Neuron (in vitro differentiated cells): ENCODE data around the gene CDC40.

Experiments used
- H2AFZ ChIP-seq: one replicate; pipeline ENCODE4 v1.6.1; 2013; ENCODE audit warnings: low read depth, mild to moderate bottlenecking, inconsistent platforms, low read length, moderate library complexity
- H3K27me3 ChIP-seq: one replicate; pipeline ENCODE4 v1.6.1; 2013; ENCODE audit warnings: low read length; ENCODE audit not compliant: insufficient read depth
- H3K36me3 ChIP-seq: one replicate; pipeline ENCODE4 v1.6.1; 2013; ENCODE audit warnings: low read length; ENCODE audit not compliant: insufficient read depth
- H3K4me1 ChIP-seq: one replicate; pipeline ENCODE4 v1.6.1; 2013; ENCODE audit warnings: low read length; ENCODE audit not compliant: insufficient read depth
- H3K4me3 ChIP-seq: 2 replicates; pipeline ENCODE4 v1.5.1; 2013; ENCODE audit warnings: mild to moderate bottlenecking, low read length, moderate library complexity
- H3K9me3 ChIP-seq: one replicate; pipeline ENCODE4 v1.6.1; 2013; ENCODE audit warnings: low read length

Gene CDC40

DNA sequence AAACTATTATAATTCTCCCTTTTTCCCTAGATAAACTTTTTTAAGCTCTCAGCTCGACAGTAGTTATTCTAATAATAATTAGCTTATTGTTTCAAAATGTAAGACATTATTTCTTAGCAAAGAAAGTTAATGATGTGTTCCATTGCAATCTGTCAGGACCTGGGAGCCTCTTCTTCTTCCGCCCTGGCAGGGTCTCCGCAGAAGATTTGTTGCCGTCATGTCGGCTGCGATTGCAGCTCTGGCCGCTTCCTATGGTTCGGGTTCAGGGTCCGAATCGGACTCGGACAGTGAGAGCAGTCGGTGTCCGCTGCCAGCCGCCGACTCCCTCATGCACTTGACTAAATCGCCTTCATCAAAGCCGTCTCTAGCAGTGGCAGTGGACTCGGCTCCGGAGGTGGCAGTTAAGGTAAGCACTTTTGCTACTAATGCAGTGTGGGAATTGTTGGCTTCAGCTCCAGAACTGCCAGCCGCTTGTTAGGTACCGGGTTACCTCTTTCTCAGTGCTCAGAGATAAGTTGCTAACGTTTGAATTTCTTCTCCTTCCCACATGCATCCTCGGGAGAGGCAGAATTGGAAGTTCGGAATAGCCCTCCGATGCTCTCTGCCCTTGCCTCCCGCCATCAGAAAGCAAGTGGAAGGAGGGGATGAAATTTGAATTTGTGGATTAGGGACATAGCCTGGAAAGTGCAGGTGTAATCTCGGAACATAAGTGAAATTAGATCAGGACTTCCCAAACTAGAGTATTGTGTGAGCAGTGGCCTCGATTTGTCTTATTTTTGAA lies at the start of gene CDC40:
CDC40 (plus strand) TSS at position 200 of the 781 bp plus-strand sequence; CDS start at position 218, 18 bp downstream.
- Histone ChIP-seq H3K36me3 (no peaks in the 10 kb centered on the region), H3K9me3 (no peaks in the 10 kb centered on the region), H2AFZ (peak within 1 kb of the TSS; percentile 90), H3K4me3 (peak within 1 kb of the TSS; percentile 94), H3K27me3 (no peaks in the 10 kb centered on the region), H3K4me1 (peaks cover 37% of the 10 kb centered on the region)

DNA sequence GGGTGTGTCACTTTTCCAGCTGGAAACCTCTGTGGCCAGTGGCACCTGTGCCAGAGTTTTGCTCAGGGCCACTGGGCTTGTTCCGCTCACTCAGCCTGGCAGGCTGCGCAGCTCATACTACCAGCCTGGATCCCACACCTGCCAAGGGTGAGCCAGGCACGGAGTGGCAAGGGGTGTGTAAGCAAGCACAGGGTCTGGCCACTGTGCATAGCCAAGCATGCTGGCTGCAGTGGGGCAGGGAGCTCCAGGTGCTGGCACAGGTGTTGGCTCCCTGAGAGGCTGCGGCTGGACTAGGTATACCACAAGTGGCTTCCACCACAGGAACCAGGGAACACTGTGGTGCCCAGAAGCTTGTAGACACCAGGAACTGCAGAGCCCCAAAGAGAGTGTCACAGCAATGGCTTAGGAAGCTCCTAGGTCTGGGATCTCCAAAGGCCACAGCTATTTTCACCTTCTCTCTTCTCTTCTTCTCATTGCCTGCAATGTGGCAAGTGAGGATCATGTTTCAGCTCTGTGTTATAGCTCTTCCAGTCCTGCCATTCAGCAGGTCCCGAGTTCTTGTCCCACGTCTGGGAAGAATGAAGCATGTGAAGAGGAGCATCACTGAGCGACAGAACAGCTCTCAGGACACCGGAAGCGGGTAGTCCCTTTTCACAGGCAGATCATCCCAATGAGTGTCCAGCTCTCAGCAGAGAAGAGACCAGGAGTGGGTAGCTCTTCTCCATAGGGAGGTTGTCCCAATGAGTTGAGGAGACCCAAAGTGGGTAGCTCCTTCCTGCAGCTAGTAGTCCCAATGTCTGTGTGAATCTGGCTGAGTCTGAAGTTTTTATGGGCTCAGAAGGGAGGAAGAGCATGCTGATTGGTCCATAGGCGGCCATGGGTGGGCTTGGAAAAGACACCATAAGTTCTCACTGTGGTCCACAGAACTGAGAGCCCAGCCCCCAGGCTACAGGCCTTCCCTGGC lies 42.0 kb upstream of the CDC40 start:
- H2AFZ ChIP-seq = no peak overlapping the region
- peaks cover 24% of the 10 kb centered on the region for H3K9me3 ChIP-seq
- H3K27me3 ChIP-seq = no peaks in the 10 kb centered on the region
- no peaks in the 10 kb centered on the region for H3K4me1 ChIP-seq
- H3K4me3 ChIP-seq = no peak overlapping the region
- H3K36me3 ChIP-seq = peaks cover 8% of the 10 kb centered on the region

DNA sequence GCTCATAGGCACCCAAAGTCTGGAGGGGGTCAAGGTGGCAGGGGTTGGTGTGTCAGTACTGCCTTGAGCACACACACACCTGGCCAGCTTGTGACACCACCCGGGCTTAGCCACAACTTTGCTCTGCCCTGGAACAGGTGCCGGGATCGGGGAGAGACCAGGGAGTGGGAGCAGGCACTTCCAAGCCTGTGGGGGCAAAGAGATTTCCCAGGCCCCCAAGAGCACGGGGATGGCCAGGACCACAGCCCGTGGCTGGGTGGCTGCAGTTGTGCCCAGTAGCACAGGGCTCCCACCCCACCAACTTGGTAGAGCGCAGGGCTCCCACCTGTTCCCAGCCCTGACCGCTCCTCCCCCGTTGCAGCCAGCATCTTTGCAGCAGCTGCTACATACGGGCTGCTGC lies 41.2 kb upstream of the CDC40 start:
- H3K4me1 ChIP-seq = no peaks in the 10 kb centered on the region
- H3K27me3 ChIP-seq = no peaks in the 10 kb centered on the region
- peaks cover 24% of the 10 kb centered on the region for H3K9me3 ChIP-seq
- no peak overlapping the region for H2AFZ ChIP-seq
- H3K36me3 ChIP-seq = peaks cover 8% of the 10 kb centered on the region
- no peak overlapping the region for H3K4me3 ChIP-seq

DNA sequence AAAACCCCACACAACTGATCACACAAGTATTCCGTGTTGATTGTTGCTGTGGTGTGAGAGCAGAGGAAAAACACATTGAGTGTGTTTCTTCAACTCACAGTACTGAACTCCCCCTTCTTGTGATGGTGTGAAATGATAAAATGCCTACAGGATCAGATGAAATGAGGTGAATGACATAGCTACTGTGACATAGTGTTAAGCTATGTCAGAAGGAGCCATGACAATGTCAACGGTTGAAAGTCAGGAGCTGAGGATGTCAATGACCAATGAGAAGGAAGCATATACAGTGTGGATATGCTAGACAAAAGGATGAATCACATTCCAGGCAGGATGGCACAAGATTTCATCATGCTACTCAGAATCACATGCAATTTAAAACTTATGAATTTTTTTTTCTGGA lies 39.6 kb upstream of the CDC40 start:
- peaks cover 24% of the 10 kb centered on the region for H3K9me3 ChIP-seq
- no peaks in the 10 kb centered on the region for H3K27me3 ChIP-seq

DNA sequence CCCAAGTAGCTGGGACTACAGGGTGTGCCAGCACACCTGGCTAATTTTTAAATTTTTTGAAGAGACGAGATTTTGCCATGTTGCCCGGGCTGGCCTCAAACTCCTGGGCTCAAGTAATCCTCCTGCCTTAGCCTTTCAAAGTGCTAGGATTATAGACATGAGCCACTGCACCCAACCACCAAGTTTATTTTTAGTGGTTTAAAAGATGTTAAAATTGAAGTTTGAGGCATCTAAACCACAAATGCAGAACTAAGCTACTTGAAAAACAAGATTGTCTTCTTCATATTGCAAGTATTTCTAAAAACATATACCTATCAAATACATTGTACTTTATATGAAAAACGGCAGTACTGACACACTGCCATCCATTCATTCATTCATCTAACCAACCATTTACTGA lies 32.4 kb upstream of the CDC40 start:
- no peak overlapping the region for H2AFZ ChIP-seq
- H3K36me3 ChIP-seq = peaks cover 2% of the 10 kb centered on the region
- no peaks in the 10 kb centered on the region for H3K4me1 ChIP-seq
- H3K9me3 ChIP-seq = no peaks in the 10 kb centered on the region
- H3K4me3 ChIP-seq = no peak overlapping the region
- H3K27me3 ChIP-seq = no peaks in the 10 kb centered on the region

More for the DNA sequence above, 39.6 kb upstream of the CDC40 start:
- Histone ChIP-seq H2AFZ (no peak overlapping the region), H3K36me3 (peaks cover 8% of the 10 kb centered on the region), H3K4me3 (no peak overlapping the region), H3K4me1 (no peaks in the 10 kb centered on the region)

DNA sequence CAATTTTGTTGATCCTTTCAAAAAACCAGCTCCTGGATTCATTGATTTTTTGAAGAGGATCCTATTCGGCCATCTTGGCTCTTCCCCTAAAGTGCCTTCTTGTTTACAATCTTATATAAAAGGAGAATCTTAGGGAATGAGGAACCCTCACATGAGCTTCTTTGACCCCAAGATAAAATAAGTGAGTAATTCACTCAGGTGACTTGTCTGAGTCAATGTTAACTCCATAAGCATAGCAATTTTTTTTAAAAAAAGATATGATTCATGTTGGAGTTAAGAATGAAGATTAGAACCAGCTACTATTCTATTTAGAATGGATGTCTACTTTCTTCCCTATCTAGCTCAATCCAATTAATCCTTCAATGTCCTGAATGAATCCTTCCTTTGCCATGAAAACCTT lies 21.7 kb upstream of the CDC40 start:
- Histone ChIP-seq H3K4me1 (no peaks in the 10 kb centered on the region), H3K9me3 (peaks cover 2% of the 10 kb centered on the region), H3K36me3 (no peaks in the 10 kb centered on the region), H3K27me3 (no peaks in the 10 kb centered on the region), H3K4me3 (no peak overlapping the region), H2AFZ (no peak overlapping the region)

DNA sequence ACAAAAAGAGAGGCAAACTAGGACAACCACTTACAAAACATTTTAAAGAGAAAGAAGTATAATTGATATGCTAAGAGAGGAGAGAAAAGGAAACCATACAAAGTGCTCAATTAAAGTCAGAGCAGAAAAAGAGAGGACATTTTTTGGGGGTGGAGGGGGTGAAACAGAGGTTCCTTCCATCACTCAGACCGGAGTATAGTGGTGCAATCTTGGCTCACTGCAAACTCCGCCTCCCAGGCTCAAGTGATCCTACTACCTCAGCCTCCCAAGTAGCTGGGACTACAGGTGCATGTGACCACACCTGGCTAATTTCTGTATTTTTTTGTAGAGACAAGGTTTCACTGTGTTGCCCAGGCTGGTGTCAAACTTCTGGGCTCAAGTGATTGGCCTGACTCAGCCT lies 10.1 kb upstream of the CDC40 start:
- no peak overlapping the region for H3K4me3 ChIP-seq
- no peaks in the 10 kb centered on the region for H3K4me1 ChIP-seq
- H2AFZ ChIP-seq = no peak overlapping the region
- H3K36me3 ChIP-seq = no peaks in the 10 kb centered on the region
- no peaks in the 10 kb centered on the region for H3K27me3 ChIP-seq
- no peaks in the 10 kb centered on the region for H3K9me3 ChIP-seq

DNA sequence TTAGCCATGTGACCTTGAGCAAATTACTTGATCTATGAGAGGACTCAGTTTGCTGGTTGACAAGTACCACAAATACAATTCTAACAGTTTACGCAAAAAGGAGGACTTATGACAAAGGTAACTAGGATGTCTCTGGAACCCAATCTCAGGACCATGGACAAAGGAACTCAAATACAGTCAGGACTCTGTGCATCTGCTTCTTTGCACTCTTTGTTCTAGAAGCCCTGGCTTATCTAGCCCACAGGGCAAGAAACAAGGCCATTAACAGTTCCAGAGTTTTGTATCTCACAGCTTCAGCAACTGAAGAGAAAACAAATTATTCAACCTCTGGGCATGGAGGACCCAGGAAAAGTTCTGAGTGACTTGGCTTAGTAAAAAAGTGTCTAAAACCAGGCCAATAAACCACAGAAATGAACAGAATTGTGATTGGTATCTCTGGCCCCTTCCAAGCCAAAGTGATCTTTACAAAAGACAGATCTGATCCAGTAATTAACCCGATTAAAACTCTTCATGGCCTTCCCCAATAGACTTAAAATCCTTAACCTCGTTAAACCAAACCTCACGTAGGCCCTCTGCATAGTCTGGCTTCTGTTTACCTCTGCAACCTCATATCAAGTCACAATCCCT lies 6.6 kb upstream of the CDC40 start:
- H3K27me3 ChIP-seq = no peaks in the 10 kb centered on the region
- no peak overlapping the region for H2AFZ ChIP-seq
- no peaks in the 10 kb centered on the region for H3K36me3 ChIP-seq
- H3K4me3 ChIP-seq = no peak overlapping the region
- H3K4me1 ChIP-seq = peaks cover 16% of the 10 kb centered on the region
- no peaks in the 10 kb centered on the region for H3K9me3 ChIP-seq

DNA sequence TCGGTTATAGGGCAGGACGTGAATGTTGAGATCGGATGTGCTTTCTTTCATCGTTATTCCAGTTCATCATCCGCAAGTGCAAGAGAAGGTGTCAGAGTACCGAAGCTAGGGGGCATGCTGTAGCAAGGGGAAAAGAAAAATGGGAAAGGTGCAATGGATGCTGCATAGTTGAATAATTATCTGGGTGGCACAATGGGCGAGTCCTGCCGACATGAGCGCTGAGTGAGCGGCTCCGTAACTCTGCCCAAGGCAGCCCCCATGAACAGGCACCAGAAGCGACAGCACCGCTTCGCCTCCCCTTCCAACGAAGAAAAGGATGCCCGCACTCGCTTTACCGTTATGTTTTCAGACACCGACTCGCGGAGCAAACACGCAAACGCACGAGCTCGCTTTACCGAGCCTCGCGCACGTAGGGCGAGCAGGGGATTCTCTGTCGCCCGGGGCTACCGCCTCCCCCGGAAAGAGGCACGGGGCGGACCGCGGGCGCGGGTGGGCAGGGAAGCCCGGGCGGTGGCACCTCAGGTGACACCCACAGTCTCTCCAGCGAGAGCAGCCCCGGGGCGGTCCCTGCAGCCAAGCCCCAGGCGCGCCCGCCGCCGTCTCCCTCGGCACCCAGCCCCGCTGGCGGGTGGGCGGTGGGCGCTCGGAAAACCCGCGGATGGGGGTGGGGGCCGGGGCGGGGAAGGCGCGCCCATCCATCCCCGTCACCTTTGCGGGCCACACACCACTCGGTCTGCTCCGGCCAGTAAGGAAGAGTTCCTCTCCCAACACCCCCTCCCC lies 1.4 kb upstream of the CDC40 start:
- no peaks in the 10 kb centered on the region for H3K9me3 ChIP-seq
- H3K27me3 ChIP-seq = no peaks in the 10 kb centered on the region
- peaks cover 37% of the 10 kb centered on the region for H3K4me1 ChIP-seq
- H3K36me3 ChIP-seq = no peaks in the 10 kb centered on the region
- peak overlapping the region; percentile 90 for H2AFZ ChIP-seq
- peak overlapping the region; percentile 94 for H3K4me3 ChIP-seq

DNA sequence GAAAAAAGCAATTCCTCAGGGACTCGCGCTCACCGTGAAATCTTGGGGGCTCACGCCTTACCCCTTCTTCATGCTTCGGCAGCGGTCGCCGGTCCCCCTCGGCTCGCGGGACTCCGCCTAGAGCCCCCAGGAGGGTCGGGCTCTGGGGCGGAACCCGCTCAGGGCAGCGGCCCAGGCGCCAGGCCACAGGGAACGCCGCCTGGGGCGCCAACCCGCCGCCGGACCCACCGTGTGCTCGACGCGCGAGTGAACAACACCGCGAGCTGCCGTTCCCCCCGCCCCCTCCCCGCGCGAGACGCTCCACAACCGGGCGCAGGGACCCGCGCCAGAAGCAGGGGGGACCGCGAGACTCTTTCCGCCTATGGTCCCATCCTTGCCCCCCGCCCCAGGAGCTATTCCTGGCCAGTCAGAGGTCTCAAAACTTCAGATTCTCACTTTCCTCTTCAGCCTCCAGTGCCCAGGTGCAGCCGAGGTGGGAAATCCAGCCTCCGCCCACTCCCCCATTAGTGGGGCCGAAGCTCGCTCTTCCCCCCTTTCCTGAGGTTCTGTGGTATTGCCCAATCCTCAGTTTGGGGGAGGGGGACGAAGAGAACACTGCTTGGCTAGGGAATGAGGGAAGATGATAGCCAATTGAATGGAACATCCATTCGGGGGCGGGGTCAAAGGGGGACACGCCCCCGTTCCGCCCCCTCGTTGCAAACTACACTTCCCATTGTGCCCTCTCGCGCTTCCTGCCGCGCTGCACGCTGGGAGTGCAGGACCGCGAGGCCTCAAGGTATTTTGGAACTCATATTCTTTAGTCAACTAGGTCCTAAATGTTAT lies 610 bp upstream of the CDC40 start, which contains the start of gene WASF1:
WASF1 (minus strand) TSS at position 265 of the 822 bp plus-strand sequence. CDS start 52,069 bp downstream, outside the sequence.
- peak within 1 kb of the TSS; percentile 90 for H2AFZ ChIP-seq
- H3K4me1 ChIP-seq = peaks cover 37% of the 10 kb centered on the region
- H3K36me3 ChIP-seq = no peaks in the 10 kb centered on the region
- H3K9me3 ChIP-seq = no peaks in the 10 kb centered on the region
- H3K27me3 ChIP-seq = no peaks in the 10 kb centered on the region
- H3K4me3 ChIP-seq = peak within 1 kb of the TSS; percentile 94

DNA sequence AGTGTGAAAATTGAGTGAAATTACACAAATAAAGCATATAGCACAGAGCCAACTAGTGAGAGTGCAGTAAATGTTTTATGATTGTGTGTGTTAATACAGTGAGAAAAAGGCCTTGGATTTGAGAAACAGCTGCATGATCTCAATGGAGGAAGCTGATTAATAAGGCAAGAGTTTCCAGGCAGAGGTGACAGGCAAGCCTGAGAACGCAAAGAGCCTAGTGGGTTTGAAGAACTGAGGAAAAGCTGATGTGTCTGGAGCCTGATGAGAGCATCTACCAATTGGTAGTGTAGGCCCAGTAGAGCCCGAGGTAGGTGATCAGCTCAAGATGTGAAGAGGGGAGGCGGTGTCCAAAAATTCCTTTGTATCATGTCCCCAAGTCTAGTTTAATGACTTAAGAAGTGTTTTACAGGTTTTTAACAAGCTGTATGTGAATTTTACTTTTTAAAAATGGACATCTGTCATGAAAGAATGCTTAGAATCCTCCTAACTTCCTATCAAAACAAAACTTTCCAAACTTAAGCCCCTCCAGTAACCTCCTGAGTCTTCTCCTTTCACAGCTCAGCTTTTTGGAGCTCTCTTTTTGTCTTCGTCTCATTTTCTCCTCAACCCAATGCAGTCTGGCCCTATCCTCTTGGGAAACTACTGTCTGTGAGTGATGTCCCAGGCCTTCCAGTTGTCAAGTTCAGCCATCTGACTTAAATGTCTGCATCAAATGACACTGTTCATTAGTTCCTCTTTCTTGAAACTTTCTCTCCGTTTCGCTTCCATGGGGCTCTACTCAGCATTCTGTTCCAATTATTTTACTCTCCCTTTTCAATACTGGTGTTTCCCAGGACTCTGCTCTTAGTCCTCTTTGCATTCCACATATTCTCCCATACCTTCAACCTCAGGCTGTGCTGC lies 1.2 kb downstream of the CDC40 start:
- Histone ChIP-seq H3K36me3 (peaks cover 2% of the 10 kb centered on the region), H3K27me3 (no peaks in the 10 kb centered on the region), H3K9me3 (no peaks in the 10 kb centered on the region), H3K4me3 (peak overlapping the region; percentile 94), H3K4me1 (peaks cover 37% of the 10 kb centered on the region), H2AFZ (peak overlapping the region; percentile 90)
